IPS-15b (cell line): ENCODE results near the gene COL3A1.

ENCODE experiments used
- H3K27me3 ChIP-seq: one replicate; pipeline ENCODE4 v1.6.1; 2013; ENCODE audit warnings: low read length; ENCODE audit not compliant: control insufficient read depth, insufficient read depth
- H3K36me3 ChIP-seq: one replicate; pipeline ENCODE4 v1.6.1; 2013; ENCODE audit warnings: low read length; ENCODE audit not compliant: control insufficient read depth, insufficient read depth
- H3K4me1 ChIP-seq: one replicate; pipeline ENCODE4 v1.6.1; 2013; ENCODE audit warnings: mild to moderate bottlenecking, low read length; ENCODE audit not compliant: control insufficient read depth, insufficient read depth
- H3K4me3 ChIP-seq: one replicate; pipeline ENCODE4 v1.5.1; 2013; ENCODE audit warnings: low read depth, low read length
- H3K9ac ChIP-seq: one replicate; pipeline ENCODE4 v1.6.1; 2013; ENCODE audit warnings: low read depth, mild to moderate bottlenecking, low read length
- H3K9me3 ChIP-seq: one replicate; pipeline ENCODE4 v1.6.1; 2013; ENCODE audit warnings: mild to moderate bottlenecking, low read length; ENCODE audit not compliant: control insufficient read depth, insufficient read depth

The COL3A1 gene

DNA sequence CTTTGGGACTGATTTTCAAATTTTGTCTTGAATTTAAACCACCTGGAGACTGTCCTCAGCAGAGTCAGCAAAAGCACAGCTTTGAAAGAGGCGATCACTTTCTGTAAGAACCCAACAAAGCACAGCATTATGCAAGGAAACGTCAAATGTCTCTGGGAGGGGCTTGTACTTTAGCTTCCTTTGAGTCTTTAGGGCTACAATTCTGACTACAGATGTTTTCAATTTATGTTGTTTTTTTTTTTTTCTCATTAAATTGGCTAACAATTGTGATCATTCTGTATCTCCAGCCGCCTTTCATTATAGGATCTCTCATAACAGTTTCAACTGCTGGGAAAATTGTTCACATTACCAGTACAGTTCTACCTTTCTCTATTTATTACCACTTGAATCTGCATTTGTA is 48.3 kb downstream of the COL3A1 start:
- H3K9ac ChIP-seq: no peak overlapping the region
- no peaks in the 10 kb centered on the region for H3K9me3 ChIP-seq
- H3K36me3 ChIP-seq: no peaks in the 10 kb centered on the region
- H3K4me3 ChIP-seq: no peak overlapping the region
- H3K27me3 ChIP-seq: no peaks in the 10 kb centered on the region
- no peaks in the 10 kb centered on the region for H3K4me1 ChIP-seq

GRCh38 chr2:189024901-189025618 is 50.9 kb downstream of the COL3A1 start:
- H3K9me3 ChIP-seq: no peaks in the 10 kb centered on the region
- no peak overlapping the region for H3K4me3 ChIP-seq
- no peak overlapping the region for H3K9ac ChIP-seq
- no peaks in the 10 kb centered on the region for H3K27me3 ChIP-seq
- H3K36me3 ChIP-seq: no peaks in the 10 kb centered on the region
- H3K4me1 ChIP-seq: no peaks in the 10 kb centered on the region

- H3K9me3 ChIP-seq: no peaks in the 10 kb centered on the region
- H3K36me3 ChIP-seq: no peaks in the 10 kb centered on the region
- no peaks in the 10 kb centered on the region for H3K27me3 ChIP-seq
These were observed 63.3 kb downstream of the COL3A1 start for GRCh38 chr2:189037518-189037917.

DNA sequence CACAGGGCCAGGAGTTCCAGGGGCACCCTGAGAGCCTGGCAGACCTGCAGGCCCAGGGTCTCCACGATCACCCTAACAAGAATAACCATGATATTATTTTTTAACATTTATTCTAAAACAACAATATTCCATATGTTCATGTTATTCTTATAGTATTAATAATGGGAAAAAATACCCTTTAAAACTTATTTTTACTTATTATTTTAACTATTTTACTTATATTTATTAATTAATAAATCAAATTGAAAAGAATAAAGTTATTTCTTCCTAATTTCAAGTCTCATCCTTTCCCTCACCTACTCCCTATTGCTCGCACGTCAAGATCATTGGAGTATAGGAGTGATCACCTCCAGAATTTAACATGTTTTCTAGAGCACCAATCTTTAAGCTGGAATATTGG is 71.7 kb downstream of the COL3A1 start:
- no peaks in the 10 kb centered on the region for H3K27me3 ChIP-seq
- H3K9me3 ChIP-seq: no peaks in the 10 kb centered on the region
- H3K9ac ChIP-seq: no peak overlapping the region
- H3K4me3 ChIP-seq: no peak overlapping the region
- no peaks in the 10 kb centered on the region for H3K4me1 ChIP-seq
- no peaks in the 10 kb centered on the region for H3K36me3 ChIP-seq

More at GRCh38 chr2:189037518-189037917, 63.3 kb downstream of the COL3A1 start:
- H3K4me1 ChIP-seq: no peaks in the 10 kb centered on the region
- H3K9ac ChIP-seq: no peak overlapping the region
- no peak overlapping the region for H3K4me3 ChIP-seq

DNA sequence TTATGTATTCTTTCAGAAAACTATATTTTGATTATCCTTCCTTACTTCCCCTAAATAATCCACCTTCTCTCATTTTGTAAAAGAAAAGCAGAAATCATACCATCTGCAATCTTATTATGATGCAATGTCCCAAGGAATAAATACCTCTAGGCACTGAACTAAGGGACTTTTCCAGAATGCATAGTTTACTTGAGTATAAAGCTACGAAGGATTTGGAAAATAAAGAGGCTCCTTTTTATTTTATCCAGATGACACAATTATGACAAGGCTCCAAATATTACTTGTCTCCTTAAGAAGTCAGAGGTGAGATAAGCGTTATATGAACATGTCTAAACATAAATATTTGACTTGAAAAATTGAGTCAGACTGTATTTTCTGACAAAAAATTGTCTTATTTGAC is 72.1 kb downstream of the COL3A1 start:
- Histone ChIP-seq H3K9ac (no peak overlapping the region), H3K4me1 (no peaks in the 10 kb centered on the region), H3K27me3 (no peaks in the 10 kb centered on the region), H3K9me3 (no peaks in the 10 kb centered on the region), H3K36me3 (no peaks in the 10 kb centered on the region), H3K4me3 (no peak overlapping the region)

DNA sequence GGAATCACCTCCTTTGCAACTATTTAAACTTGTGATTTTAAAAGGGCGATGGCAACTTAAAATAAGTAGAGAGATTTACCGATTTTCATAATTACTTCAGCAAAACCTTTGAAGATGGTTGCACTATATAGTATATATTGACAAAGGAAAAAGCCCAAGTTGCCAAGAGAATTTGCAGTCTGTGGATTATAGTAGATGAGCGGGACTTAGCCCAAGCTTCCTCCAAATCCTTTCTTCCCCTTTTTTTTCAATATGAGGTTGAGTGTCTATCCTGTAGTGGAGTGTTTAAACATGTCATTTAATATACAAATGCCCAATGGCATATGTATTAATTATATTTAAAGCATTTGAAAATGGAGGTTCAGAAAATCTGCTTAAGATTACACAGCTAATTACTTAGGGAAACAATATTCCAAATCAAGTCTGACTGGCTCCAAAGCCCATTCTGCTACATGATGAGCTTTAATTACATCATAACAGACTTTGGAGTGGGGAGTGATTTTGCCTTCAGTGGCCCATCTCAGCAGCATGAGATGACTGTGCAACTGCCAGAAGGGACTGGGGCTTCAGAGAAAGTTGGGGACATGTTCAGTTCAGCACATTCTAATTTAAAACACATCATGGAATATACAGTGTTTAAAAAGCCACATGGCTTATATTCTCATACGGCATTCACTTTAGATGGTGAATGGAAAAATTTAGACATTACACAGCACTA is 73.2 kb downstream of the COL3A1 start:
- no peak overlapping the region for H3K4me3 ChIP-seq
- no peaks in the 10 kb centered on the region for H3K9me3 ChIP-seq
- H3K36me3 ChIP-seq: no peaks in the 10 kb centered on the region
- no peak overlapping the region for H3K9ac ChIP-seq
- H3K27me3 ChIP-seq: no peaks in the 10 kb centered on the region
- no peaks in the 10 kb centered on the region for H3K4me1 ChIP-seq

- no peak overlapping the region for H3K4me3 ChIP-seq
- H3K9ac ChIP-seq: no peak overlapping the region
- no peaks in the 10 kb centered on the region for H3K27me3 ChIP-seq
- no peaks in the 10 kb centered on the region for H3K4me1 ChIP-seq
- H3K9me3 ChIP-seq: no peaks in the 10 kb centered on the region
- no peaks in the 10 kb centered on the region for H3K36me3 ChIP-seq
These were observed 74.0 kb downstream of the COL3A1 start for GRCh38 chr2:189048189-189048588.

DNA sequence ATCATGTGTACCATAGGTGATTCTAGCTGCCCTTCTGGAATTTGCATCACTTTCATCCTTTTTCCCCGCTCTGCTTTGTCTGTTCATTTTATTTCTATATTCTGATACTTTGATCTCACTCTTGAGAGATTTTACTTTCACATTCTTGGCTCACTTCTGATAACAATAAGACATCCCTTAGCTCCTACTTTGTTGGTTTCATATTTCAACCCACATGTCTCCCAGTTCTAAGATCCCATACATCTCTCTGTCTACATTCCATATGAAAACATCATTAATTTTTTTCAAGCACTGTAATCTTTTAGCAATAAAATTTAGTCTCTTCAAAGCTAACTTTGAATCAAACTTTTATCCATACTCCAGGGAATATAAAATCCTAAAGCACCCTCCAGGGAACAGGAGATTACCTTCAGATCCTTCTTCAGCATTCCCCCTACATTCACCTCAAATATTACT is 75.6 kb downstream of the COL3A1 start:
- no peaks in the 10 kb centered on the region for H3K4me1 ChIP-seq
- no peak overlapping the region for H3K9ac ChIP-seq
- H3K4me3 ChIP-seq: no peak overlapping the region
- no peaks in the 10 kb centered on the region for H3K9me3 ChIP-seq
- H3K36me3 ChIP-seq: no peaks in the 10 kb centered on the region
- no peaks in the 10 kb centered on the region for H3K27me3 ChIP-seq

DNA sequence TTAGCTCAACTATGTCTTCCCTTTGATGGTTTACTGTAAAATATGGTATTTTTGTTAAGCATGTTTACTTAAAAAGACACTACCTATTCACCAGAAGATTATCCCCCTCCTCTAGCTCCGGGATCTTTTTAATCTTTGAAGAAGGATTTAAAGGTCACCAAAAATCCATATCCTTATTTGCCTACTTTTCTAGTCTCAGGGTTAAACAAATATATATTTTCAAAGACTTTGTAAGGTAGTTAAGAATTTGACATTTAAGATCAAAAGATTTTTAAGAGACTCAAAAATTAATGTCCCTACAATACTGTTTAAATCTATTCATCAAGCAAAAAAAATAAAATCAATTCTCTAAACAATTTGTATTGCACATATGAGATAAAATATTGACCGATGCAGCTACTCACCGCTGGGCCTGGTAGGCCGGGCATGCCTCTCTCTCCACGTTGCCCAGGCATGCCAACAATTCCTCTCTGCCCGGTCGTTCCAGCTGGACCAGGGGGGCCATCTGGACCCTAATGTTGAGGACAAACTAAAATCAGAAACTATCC is 76.1 kb downstream of the COL3A1 start:
- Histone ChIP-seq H3K9ac (no peak overlapping the region), H3K27me3 (no peaks in the 10 kb centered on the region), H3K4me3 (no peak overlapping the region), H3K4me1 (no peaks in the 10 kb centered on the region), H3K36me3 (no peaks in the 10 kb centered on the region), H3K9me3 (no peaks in the 10 kb centered on the region)

DNA sequence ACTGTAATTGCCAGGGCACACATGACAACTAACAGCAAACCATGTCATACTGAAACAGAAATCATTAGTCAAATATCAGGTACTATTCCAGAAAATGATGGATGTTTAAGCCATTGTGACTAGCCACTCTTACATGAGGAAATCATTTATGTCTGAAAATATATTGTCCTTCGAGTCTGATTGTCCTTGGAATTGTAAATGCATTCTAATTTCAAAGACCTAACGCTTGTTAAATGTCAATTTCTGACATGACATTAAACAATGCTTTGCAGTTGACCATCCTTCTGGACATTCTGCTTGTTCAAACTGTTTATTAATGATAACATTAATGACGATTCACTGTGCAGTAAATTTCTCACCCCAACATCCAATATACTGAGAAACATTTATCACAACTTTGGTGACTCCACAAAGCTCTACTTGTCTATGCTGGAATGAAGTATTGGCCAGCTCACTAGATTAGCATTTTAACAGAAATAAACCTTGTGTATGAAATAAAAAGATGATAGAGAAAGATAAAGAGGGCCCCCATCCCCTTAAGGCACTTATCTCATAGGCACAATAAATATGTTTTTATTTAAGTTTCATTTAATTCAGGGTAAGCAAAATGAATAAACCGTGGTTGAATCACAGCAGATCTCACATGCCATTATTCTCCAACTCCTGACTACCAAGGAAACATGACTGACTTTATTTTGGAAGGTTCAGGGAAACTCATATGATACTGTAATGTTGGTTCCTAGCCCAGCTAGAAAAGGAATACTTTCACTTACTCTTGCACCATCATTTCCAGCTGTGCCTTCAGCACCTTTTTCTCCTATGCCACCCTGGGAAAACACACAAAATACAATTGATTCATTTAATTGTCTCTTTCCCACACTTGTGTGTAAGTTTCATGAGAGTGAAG is 82.3 kb downstream of the COL3A1 start:
- no peak overlapping the region for H3K9ac ChIP-seq
- no peaks in the 10 kb centered on the region for H3K27me3 ChIP-seq
- H3K4me3 ChIP-seq: no peak overlapping the region
- no peaks in the 10 kb centered on the region for H3K36me3 ChIP-seq
- no peaks in the 10 kb centered on the region for H3K9me3 ChIP-seq
- no peaks in the 10 kb centered on the region for H3K4me1 ChIP-seq

DNA sequence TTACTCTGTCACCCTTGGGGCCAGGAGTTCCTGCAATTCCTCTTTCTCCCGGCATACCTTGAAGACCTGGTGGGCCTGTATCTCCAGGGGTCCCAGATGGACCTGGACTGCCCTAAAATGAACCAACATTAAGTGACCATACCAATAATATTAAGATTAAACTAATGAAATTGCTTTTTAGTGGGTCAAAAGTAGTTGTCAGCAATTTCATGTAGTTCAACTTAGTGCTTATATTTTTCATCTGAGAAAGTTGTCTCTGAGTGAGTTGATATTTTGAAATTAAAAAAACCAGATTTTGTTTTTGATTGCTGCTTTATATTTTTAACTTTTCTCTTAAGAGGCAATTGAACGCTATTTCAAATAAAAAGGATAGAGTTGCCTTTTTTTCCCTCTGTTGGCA is 83.1 kb downstream of the COL3A1 start:
- no peak overlapping the region for H3K9ac ChIP-seq
- H3K4me3 ChIP-seq: no peak overlapping the region
- no peaks in the 10 kb centered on the region for H3K4me1 ChIP-seq
- H3K36me3 ChIP-seq: no peaks in the 10 kb centered on the region
- H3K9me3 ChIP-seq: no peaks in the 10 kb centered on the region
- no peaks in the 10 kb centered on the region for H3K27me3 ChIP-seq
